HG03196 (cell line): ENCODE measurements around the gene ARHGAP42.

Experiments
- ATAC-seq: cut with Tn5 transposase; IDR thresholded peaks from one replicate; pipeline ENCODE4 v1.9.1; 2021; ENCODE audit not compliant: unreplicated experiment

The ARHGAP42 gene

GRCh38 chr11:100908746-100909145, 221.7 kb downstream of the ARHGAP42 start:
- peak; percentile 61 for ATAC-seq

DNA sequence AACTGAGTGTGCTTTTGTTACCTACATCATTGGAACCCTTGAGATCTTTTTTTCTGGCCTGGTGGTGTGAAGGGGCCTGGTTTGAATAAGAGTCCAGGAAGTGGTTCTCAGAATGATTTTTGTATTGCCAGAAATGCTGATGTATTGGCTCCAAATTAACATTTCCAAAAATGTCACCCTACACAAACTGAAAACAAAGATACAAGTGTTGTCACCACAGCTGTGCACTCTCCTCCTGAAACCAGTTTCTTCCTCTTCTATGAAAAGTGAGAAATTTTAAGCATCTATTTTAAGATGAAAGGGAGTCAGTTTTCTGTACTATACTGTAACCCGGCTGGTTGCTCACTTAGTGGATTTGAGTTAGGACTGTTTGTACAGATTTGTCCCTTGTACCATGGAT, 223.7 kb downstream of the ARHGAP42 start:
- peak; percentile 83 for ATAC-seq

GRCh38 chr11:100914415-100915110, 227.5 kb downstream of the ARHGAP42 start:
- no peak for ATAC-seq

DNA sequence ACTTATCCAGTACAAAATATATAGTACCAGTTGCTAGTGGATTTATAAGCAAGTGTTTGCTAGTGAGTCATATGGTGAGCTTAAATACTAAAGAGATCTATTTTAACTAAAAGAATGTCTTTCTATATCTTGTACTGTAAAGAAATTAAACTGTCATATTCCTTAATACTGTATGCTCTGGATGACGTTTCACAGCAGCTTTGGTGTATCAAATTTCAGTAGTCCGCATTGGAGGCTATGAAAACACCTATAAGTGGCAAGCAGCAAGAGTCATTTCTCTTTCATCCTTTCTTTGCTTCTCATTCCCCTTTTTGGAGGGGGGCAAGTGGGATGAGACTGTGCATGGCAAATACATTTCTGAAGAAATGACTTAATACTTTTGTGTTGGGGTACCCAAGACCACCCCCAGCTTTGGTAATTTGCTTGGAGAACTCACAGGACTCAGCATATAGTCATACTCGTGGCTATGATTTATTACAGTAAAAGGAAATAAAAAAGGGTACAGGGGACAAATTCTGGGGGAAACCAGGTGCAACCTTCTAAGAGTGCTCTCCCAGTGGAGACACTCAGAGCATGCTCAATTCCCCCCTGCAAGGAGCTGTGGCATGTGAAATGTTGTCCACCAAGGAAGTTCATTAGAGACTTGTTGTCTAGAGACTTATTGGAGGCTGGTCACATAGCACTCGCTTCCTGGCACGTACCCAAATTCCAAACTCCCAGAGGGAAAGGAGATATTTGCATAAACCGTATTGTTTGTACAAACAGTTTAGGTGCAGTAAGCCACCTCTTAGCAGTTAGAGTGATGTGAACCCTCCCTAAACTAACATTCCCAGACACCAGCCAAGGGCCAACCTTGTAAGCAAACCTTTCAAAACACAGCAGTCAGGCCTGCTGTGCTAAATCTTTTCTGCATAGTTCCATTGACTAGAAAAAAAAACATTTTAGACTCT, 231.7 kb downstream of the ARHGAP42 start:
- no peak for ATAC-seq

DNA sequence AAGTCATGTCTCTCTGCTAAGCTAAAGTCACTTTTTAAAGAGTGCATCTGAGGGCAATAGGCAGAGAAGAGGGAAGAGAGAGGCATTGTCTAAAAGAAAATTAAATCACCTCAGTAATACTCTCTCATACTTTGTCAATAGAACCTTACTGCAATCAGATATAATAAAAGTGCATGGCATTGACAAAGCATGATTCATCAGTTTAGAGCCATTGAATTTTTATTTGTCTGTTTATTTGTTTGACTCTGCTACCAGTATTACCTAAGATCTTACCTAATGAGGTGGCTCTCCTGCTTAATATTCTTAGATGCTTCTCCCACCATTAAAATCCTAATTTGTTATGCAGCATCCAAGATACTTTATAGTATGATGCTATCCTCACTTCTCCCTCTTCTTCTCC, 233.5 kb downstream of the ARHGAP42 start:
- no peak for ATAC-seq

- ATAC-seq, result no peak
These were observed 235.0 kb downstream of the ARHGAP42 start for GRCh38 chr11:100922121-100922520.

- no peak for ATAC-seq
These were observed 236.5 kb downstream of the ARHGAP42 start for GRCh38 chr11:100923555-100923954.

DNA sequence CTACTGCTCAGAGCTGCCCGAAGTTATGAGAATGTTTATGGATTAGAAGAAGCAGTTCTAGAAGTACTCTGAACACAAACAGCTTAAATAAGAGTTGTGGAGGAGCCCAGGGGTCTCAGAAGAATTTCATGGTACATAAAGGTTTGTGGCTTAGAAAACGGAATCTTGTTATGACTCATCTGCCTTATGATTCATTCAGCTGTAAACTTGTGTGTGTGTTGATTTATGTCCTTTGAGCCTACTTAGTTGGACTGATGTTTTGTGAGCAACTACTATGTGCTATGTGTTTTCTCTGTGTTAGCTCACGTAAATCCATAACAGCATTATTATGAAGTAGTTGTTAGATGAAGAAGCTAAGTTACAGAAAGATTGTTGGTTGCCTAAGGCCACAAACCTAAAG, 238.8 kb downstream of the ARHGAP42 start:
- ATAC-seq, result peak; percentile 80

GRCh38 chr11:100927579-100927978, 240.5 kb downstream of the ARHGAP42 start:
- no peak for ATAC-seq

DNA sequence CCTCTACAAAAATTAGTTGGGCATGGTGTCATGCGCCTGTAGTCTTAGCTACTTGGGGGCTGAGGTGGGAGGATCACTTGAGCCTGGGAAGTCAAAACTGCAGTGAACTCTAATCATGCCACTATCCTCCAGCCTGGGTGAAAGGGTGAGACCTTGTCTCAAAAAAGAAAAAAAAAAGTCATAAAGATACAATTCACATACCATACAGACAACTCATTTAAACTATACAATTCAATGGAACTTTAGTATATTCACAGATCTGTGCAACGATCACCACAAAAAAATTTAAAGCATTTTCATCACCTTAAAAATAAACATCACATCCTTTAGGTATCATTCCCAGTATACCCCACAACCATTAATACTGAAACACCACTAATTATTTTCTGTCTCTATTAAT, 241.3 kb downstream of the ARHGAP42 start:
- ATAC-seq, result no peak

DNA sequence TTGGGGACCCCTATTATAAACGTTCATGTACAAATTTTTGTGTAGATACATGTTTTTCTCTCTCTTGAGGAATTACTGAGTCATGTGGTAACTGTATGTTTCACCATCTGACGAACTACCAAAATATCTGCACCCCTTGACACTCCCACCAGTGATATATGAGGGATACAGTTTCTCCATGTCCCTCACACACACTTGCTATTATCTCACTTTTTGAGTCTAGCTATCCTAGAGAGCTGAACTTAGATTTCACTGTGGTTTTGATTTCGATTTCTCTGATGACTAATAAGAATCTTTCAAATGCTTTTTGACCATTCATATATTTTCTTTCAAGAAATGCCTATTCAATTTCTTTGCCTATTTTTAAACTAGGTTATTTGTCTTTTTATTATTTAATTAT, 242.3 kb downstream of the ARHGAP42 start:
- peak; percentile 43 for ATAC-seq

- no peak for ATAC-seq
These were observed 243.2 kb downstream of the ARHGAP42 start for GRCh38 chr11:100930185-100930778.

DNA sequence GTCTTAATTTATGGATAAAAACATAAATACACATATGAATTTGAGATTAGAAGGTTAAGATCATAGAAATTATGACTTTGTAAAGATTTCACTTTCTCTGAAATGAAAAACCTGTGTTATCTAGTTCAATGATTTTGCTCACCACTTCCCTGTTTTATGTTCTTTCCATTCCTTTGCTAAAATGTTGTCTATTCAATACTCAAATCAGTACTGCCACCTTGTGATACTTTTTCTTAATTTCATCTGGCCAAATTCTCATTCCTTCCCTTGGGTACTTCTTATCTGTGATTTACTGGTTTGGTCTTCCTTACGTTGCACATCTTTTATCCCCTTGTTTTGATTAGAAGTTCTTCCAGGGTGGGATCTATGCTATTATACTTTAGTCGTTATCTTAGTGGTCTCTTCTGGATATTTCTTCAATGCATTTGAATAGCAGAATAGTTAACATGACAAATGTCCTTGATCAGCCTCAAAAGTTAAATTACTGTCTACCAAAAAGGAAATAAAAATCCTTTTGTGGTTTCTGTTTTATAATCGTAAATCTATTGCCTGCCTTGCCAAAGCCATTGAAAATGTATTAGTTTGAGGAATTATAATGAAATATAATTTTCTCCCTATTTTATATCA, 245.5 kb downstream of the ARHGAP42 start:
- no peak for ATAC-seq

- no peak for ATAC-seq
These were observed 249.7 kb downstream of the ARHGAP42 start for GRCh38 chr11:100936781-100937180.

DNA sequence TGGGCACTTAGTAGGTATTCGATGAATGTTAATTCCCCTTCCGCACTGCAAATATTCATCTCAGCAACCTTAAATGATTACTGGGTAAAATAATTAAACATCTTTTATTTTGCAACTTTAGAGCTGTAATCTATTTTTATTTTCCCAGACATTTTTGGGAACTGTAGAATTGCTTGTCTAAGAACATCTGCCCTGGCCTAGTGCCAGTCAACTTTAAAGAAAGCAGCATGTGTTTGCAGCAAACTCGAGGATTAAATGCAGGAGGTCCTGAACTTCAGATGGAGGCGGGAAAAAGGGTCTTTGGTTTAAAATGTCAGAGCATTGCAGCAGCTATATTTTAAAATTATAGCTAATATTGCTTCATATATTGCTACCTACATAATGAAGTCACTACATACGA, 252.5 kb downstream of the ARHGAP42 start:
- no peak for ATAC-seq

GRCh38 chr11:100940111-100940510, 253.0 kb downstream of the ARHGAP42 start:
- ATAC-seq, result no peak

DNA sequence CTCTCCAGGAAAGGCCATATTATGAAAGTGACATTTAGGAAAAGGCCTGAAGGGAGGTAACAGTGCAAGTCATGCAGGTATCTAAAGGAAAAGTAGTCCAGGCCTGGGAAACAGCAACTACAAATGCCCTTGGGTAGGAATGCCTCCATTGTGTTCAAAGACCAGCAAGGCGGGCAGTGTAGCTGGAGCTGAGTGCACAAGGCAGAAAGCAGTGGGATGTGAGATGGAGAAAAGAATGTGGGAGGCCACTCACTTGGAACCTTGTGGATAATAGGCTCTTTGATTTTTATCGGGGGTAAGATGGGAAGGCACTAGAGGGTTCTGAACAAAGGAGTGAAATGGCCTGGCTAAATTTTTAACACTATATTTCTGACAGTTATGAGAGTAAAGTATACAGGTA, 253.9 kb downstream of the ARHGAP42 start:
- ATAC-seq, result no peak

GRCh38 chr11:100942016-100942415, 254.9 kb downstream of the ARHGAP42 start:
- ATAC-seq, result no peak

GRCh38 chr11:100948936-100949335, 261.8 kb downstream of the ARHGAP42 start:
- no peak for ATAC-seq

DNA sequence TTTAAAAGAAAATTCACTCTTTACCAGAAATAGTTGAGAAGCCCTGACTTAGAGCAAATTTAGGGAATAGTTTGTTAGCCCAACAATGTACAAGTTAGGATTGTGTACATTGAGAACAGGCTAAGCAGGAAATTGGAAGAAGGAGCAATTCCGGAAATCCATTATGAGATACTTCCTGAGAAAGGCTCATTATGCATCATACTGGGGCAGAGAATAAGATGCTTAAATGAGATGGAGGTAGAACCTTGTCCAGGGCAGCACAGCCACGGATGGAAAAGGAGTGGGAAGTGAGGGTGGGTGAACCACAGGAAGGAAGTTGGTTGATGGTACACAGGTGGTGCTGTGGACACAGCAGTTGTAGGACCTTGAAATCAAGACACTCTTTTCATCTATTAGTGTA, 262.4 kb downstream of the ARHGAP42 start:
- ATAC-seq, result no peak

DNA sequence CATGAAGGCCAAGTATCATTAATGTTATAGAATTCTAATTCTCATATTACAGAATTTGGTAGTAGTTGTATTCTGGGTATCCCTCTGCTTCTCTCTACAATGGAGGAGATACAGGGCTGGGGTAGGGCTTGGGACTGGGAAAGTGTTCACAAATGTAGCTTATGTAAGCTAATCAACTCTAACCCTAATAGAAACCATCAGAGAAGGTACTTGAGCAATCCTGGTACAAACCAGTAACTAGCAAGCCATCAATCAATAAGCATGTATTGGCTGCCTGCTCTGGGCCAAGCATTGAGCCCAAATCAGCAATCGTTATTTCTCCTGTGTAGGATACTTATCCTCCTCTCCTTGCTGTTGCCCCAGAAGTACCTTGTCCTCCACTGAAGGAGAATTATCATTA, 268.2 kb downstream of the ARHGAP42 start:
- no peak for ATAC-seq
